ENCODE data around the gene GGTA1. TPM values are rescaled to one million over a fixed set of nuclear protein-coding genes. Genes with fewer than 3 reads are reported as not detected.
"Not testable (repeated sequence)": the region's sequence is repeated elsewhere in the genome, so short reads cannot be mapped to it uniquely, and the experiment has no call there.

GGTA1 gene
- total RNA-seq, 1 experiment from 2014 or later, result not detected

- Histone ChIP-seq H2BK20ac (ENCODE audit: low read depth, low read length, poor library complexity, severe bottlenecking) (no peak overlapping the region), H3K23ac (ENCODE audit: insufficient read length, low read depth, low read length) (no peak overlapping the region), H2BK5ac (ENCODE audit: insufficient read length, low read length) (no peak overlapping the region), H3K79me1 (ENCODE audit: insufficient read depth, low read depth, low read length, poor library complexity, severe bottlenecking) (no peaks in the 10 kb centered on the region), H3K9ac (ENCODE audit: extremely low read depth, insufficient read length, low read length) (no peak overlapping the region), H3K4ac (ENCODE audit: low read depth, low read length) (no peak overlapping the region), H3T11ph (ENCODE audit: low read length) (no peak overlapping the region), H3K27me3 (ENCODE audit: insufficient read depth, low read length) (no peaks in the 10 kb centered on the region), H3K4me1 (ENCODE audit: insufficient read depth, low read length) (no peaks in the 10 kb centered on the region; the same call in 1 of the 2 replicates), H4K91ac (ENCODE audit: insufficient read length, low read depth, low read length) (no peak overlapping the region), H3K79me2 (ENCODE audit: insufficient read depth, low read length) (no peaks in the 10 kb centered on the region), H2BK15ac (ENCODE audit: low read depth, low read length) (no peak overlapping the region), H2AFZ (ENCODE audit: low read length) (no peak overlapping the region), H4K20me1 (ENCODE audit: control insufficient read depth, insufficient read depth, insufficient read length) (no peaks in the 10 kb centered on the region), H3K14ac (ENCODE audit: insufficient read depth, low read length) (no peak overlapping the region), H3K27ac (ENCODE audit: insufficient read length, low read depth, low read length) (no peak overlapping the region), H3K56ac (ENCODE audit: insufficient read length, low read depth, low read length) (no peak overlapping the region), H4K5ac (ENCODE audit: insufficient read length, low read depth, low read length) (no peak overlapping the region), H2BK120ac (ENCODE audit: low read depth, low read length, poor library complexity, severe bottlenecking) (no peak overlapping the region), H3K9me3 (ENCODE audit: control insufficient read depth, low read depth, low read length) (no peaks in the 10 kb centered on the region), H3K4me2 (ENCODE audit: insufficient read depth, insufficient read length, low read length) (no peak overlapping the region), H2BK12ac (ENCODE audit: insufficient read length, low read depth, low read length) (no peak overlapping the region), H4K8ac (replicated peaks; ENCODE audit: insufficient read length, low read depth, low read length) (no peak overlapping the region), H3K18ac (ENCODE audit: insufficient read length, low read depth, low read length) (no peak overlapping the region), H2AK5ac (ENCODE audit: insufficient read length, low read length) (no peak overlapping the region), H3K23me2 (ENCODE audit: insufficient read length, low read depth, low read length, poor library complexity, severe bottlenecking) (no peaks in the 10 kb centered on the region)
- no peaks in the 10 kb centered on the region; a peak in 1 of 5 replicates for H3K9me3 Mint-ChIP-seq
- no peaks in the 10 kb centered on the region for H3K36me3 Mint-ChIP-seq (ENCODE audit: insufficient read depth in 1 of 3, low read depth in 3 of 3)
- H3K4me3 Mint-ChIP-seq, result no peak overlapping the region; a peak in 1 of 5 replicates
- TF ChIP-seq CTCF (conservative IDR thresholded peaks at IDR 0.05), result no peak
- peaks cover 10 to 18% of the 10 kb centered on the region in 2 experiments for H3K4me1 Mint-ChIP-seq
- H3K27ac Mint-ChIP-seq, result no peak overlapping the region
- no peak for DNase-seq
- peaks cover 32% of the 10 kb centered on the region for H3K27me3 Mint-ChIP-seq (ENCODE audit: low read depth)
- no CpG with 5 or more reads among the region's 1 CpG for WGBS (ENCODE audit: extremely low coverage, insufficient read length, low lambda C conversion rate)
Observed at GRCh38 chr9:121459513-121459912, 40.1 kb downstream of the GGTA1 start.

- H3K4me2 ChIP-seq (ENCODE audit: insufficient read depth, insufficient read length, low read length); H3K4me3 Mint-ChIP-seq; H3K27me3 ChIP-seq (ENCODE audit: insufficient read depth, low read length); H3K18ac ChIP-seq (ENCODE audit: insufficient read length, low read depth, low read length); H3K23ac ChIP-seq (ENCODE audit: insufficient read length, low read depth, low read length); H4K8ac ChIP-seq (replicated peaks; ENCODE audit: insufficient read length, low read depth, low read length); H2AK5ac ChIP-seq (ENCODE audit: insufficient read length, low read length); H2AFZ ChIP-seq (ENCODE audit: low read length); H4K5ac ChIP-seq (ENCODE audit: insufficient read length, low read depth, low read length); H3K36me3 Mint-ChIP-seq (ENCODE audit: insufficient read depth in 1 of 3, low read depth in 3 of 3); H3K4ac ChIP-seq (ENCODE audit: low read depth, low read length); H4K20me1 ChIP-seq (ENCODE audit: control insufficient read depth, insufficient read depth, insufficient read length); H3K27ac Mint-ChIP-seq; DNase-seq; H3K79me1 ChIP-seq (ENCODE audit: insufficient read depth, low read depth, low read length, poor library complexity, severe bottlenecking); H2BK5ac ChIP-seq (ENCODE audit: insufficient read length, low read length); H3K9me3 Mint-ChIP-seq; H3T11ph ChIP-seq (ENCODE audit: low read length); H2BK20ac ChIP-seq (ENCODE audit: low read depth, low read length, poor library complexity, severe bottlenecking); H3K27ac ChIP-seq (ENCODE audit: insufficient read length, low read depth, low read length); H2BK12ac ChIP-seq (ENCODE audit: insufficient read length, low read depth, low read length); H4K91ac ChIP-seq (ENCODE audit: insufficient read length, low read depth, low read length); H2BK120ac ChIP-seq (ENCODE audit: low read depth, low read length, poor library complexity, severe bottlenecking); H3K23me2 ChIP-seq (ENCODE audit: insufficient read length, low read depth, low read length, poor library complexity, severe bottlenecking); H2BK15ac ChIP-seq (ENCODE audit: low read depth, low read length); H3K56ac ChIP-seq (ENCODE audit: insufficient read length, low read depth, low read length); H3K9me3 ChIP-seq (ENCODE audit: control insufficient read depth, low read depth, low read length); H3K14ac ChIP-seq (ENCODE audit: insufficient read depth, low read length); H3K79me2 ChIP-seq (ENCODE audit: insufficient read depth, low read length); H3K4me1 ChIP-seq (ENCODE audit: insufficient read depth, low read length); H3K9ac ChIP-seq (ENCODE audit: extremely low read depth, insufficient read length, low read length): not testable (repeated sequence)
- H3K4me1 Mint-ChIP-seq, result peaks cover 12 to 16% of the 10 kb centered on the region in 2 experiments
- H3K27me3 Mint-ChIP-seq (ENCODE audit: low read depth), result peaks cover 36% of the 10 kb centered on the region
- no CpG with 5 or more reads among the region's 4 CpGs for WGBS (ENCODE audit: extremely low coverage, insufficient read length, low lambda C conversion rate)
Observed at GRCh38 chr9:121458449-121458848, 41.2 kb downstream of the GGTA1 start.

Data from H9 (cell line).